WTC11 (cell line): ENCODE measurements around the gene PLCB3. TPM values are rescaled to one million over a fixed set of nuclear protein-coding genes. Genes with fewer than 3 reads are reported as not detected.
A peak's percentile ranks its signal among the peaks of the same experiment; 100 is the strongest.

Source experiments
- ATAC-seq: fragments of 200-7000 bp; cut with Tn5 transposase; 2 replicates; pipeline ENCODE4 v1.10.0; 2021; ENCODE audit warnings: mild to moderate bottlenecking, moderate library complexity
- CTCF ChIA-PET: fragments of 300-600 bp; sonication (Branson Sonifier 250); formaldehyde crosslinking; loops from one replicate; lab custom pipeline; 2021; ENCODE audit warnings: antibody characterized with exemption; lab: Charles Lee
- POLR2A ChIA-PET: fragments of 350-600 bp; sonication (Branson Sonifier 250); formaldehyde crosslinking; loops from one replicate; lab custom pipeline; 2021; ENCODE audit warnings: antibody characterized with exemption; lab: Charles Lee
- DNase-seq: peaks from one replicate; pipeline ENCODE4 v3.0.0; 2021; ENCODE audit warnings: low spot score
- H3K27ac Mint-ChIP-seq: 2 replicates; pipeline ENCODE4 v1.8.0; 2021; ENCODE audit warnings: mixed read lengths
- H3K27me3 Mint-ChIP-seq: 2 replicates; pipeline ENCODE4 v1.8.0; 2021; ENCODE audit warnings: low read depth, mild to moderate bottlenecking, moderate library complexity, mixed read lengths
- H3K36me3 Mint-ChIP-seq: 2 replicates; pipeline ENCODE4 v1.8.0; 2021; ENCODE audit warnings: mixed read lengths
- H3K4me1 Mint-ChIP-seq: 2 replicates; pipeline ENCODE4 v1.8.0; 2022; ENCODE audit warnings: mixed read lengths
- H3K4me3 Mint-ChIP-seq: 2 replicates; pipeline ENCODE4 v1.8.0; 2021; ENCODE audit warnings: mild to moderate bottlenecking, moderate library complexity, mixed read lengths
- H3K9me3 Mint-ChIP-seq: 2 replicates; pipeline ENCODE4 v1.8.0; 2021; ENCODE audit warnings: mixed read lengths
- ATF1 ChIP-seq: sonication (generic); formaldehyde crosslinking; IDR thresholded peaks from 2 replicates; pipeline ENCODE4 v1.8.1; 2023; ENCODE audit warnings: mild to moderate bottlenecking, moderate library complexity, missing genetic modification reagents
- CDX4 ChIP-seq: fragments of 250-450 bp; sonication (Bioruptor Pico); IDR thresholded peaks from 2 replicates; pipeline ENCODE4 v1.9.0; 2021; ENCODE audit warnings: moderate library complexity, mild to moderate bottlenecking, inconsistent platforms, borderline replicate concordance
- ELF4 ChIP-seq: sonication (generic); formaldehyde crosslinking; IDR thresholded peaks from 2 replicates; pipeline ENCODE4 v1.8.1; 2022; ENCODE audit warnings: low read depth, mild to moderate bottlenecking, moderate library complexity, missing genetic modification reagents
- FOXJ3 ChIP-seq: sonication (generic); formaldehyde crosslinking; IDR thresholded peaks from 2 replicates; pipeline ENCODE4 v1.9.0; 2021; ENCODE audit warnings: missing genetic modification reagents, mild to moderate bottlenecking, borderline replicate concordance
- MAX ChIP-seq: sonication (generic); formaldehyde crosslinking; IDR thresholded peaks from 2 replicates; pipeline ENCODE4 v1.8.0; 2022; ENCODE audit warnings: mild to moderate bottlenecking, missing genetic modification reagents
- MLX ChIP-seq: sonication (generic); formaldehyde crosslinking; IDR thresholded peaks from 2 replicates; pipeline ENCODE4 v1.8.1; 2023; ENCODE audit warnings: mild to moderate bottlenecking, missing genetic modification reagents, moderate library complexity
- NR1H2 ChIP-seq: sonication (generic); formaldehyde crosslinking; IDR thresholded peaks from 2 replicates; pipeline ENCODE4 v1.9.0; 2021; ENCODE audit warnings: mild to moderate bottlenecking, moderate library complexity, missing genetic modification reagents
- SOX15 ChIP-seq: fragments of 250-450 bp; sonication (Bioruptor Pico); IDR thresholded peaks from 2 replicates; pipeline ENCODE4 v1.9.0; 2021; ENCODE audit warnings: mild to moderate bottlenecking
- SP1 ChIP-seq: sonication (generic); formaldehyde crosslinking; conservative IDR thresholded peaks from 2 replicates; pipeline ENCODE4 v1.8.1; 2022; ENCODE audit warnings: missing genetic modification reagents
- TCF7 ChIP-seq: sonication (generic); formaldehyde crosslinking; IDR thresholded peaks from 2 replicates; pipeline ENCODE4 v1.8.0; 2022; ENCODE audit warnings: mild to moderate bottlenecking, low read depth, missing genetic modification reagents, moderate library complexity
- TEAD1 ChIP-seq: sonication (generic); formaldehyde crosslinking; IDR thresholded peaks from 2 replicates; pipeline ENCODE4 v1.8.0; 2022; ENCODE audit warnings: mild to moderate bottlenecking, missing genetic modification reagents
- ZNF219 ChIP-seq: sonication (generic); formaldehyde crosslinking; IDR thresholded peaks from 2 replicates; pipeline ENCODE4 v1.8.0; 2023; ENCODE audit warnings: missing genetic modification reagents, mild to moderate bottlenecking, borderline replicate concordance
- ZNF232 ChIP-seq: sonication (generic); formaldehyde crosslinking; IDR thresholded peaks from 2 replicates; pipeline ENCODE4 v1.8.0; 2022; ENCODE audit warnings: mild to moderate bottlenecking, missing genetic modification reagents
- ZNF317 ChIP-seq: sonication (generic); formaldehyde crosslinking; IDR thresholded peaks from 2 replicates; pipeline ENCODE4 v1.8.1; 2023; ENCODE audit warnings: low read depth, mild to moderate bottlenecking, moderate library complexity, missing genetic modification reagents, borderline replicate concordance
- ZNF396 ChIP-seq: fragments of 250-450 bp; sonication (Bioruptor Pico); IDR thresholded peaks from 2 replicates; pipeline ENCODE4 v1.8.0; 2021; ENCODE audit warnings: mild to moderate bottlenecking, moderate library complexity, borderline replicate concordance
- ZSCAN18 ChIP-seq: fragments of 250-450 bp; sonication (Bioruptor Pico); IDR thresholded peaks from 2 replicates; pipeline ENCODE4 v2.1.2; 2022; ENCODE audit warnings: mild to moderate bottlenecking, moderate library complexity
- total RNA-seq: library from RNA; stranded (reverse); gene quantifications from 3 replicates; pipeline ENCODE4 v1.2.3, GENCODE V29; 2021
- TF ChIP-seq, protein P1 (sequence below): sonication (generic); formaldehyde crosslinking; IDR thresholded peaks from 2 replicates; pipeline ENCODE4 v1.8.0; 2022; ENCODE audit warnings: mild to moderate bottlenecking, missing genetic modification reagents
- TF ChIP-seq, protein P2 (sequence below): sonication (generic); formaldehyde crosslinking; IDR thresholded peaks from 2 replicates; pipeline ENCODE4 v1.8.1; 2022; ENCODE audit warnings: mild to moderate bottlenecking, moderate library complexity, missing genetic modification reagents
- TF ChIP-seq, protein P3 (sequence below): sonication (generic); formaldehyde crosslinking; IDR thresholded peaks from 2 replicates; pipeline ENCODE4 v1.8.0; 2023; ENCODE audit warnings: missing genetic modification reagents

Gene PLCB3
- total RNA-seq, 1 experiment from 2014 or later: 97.4 TPM

DNA sequence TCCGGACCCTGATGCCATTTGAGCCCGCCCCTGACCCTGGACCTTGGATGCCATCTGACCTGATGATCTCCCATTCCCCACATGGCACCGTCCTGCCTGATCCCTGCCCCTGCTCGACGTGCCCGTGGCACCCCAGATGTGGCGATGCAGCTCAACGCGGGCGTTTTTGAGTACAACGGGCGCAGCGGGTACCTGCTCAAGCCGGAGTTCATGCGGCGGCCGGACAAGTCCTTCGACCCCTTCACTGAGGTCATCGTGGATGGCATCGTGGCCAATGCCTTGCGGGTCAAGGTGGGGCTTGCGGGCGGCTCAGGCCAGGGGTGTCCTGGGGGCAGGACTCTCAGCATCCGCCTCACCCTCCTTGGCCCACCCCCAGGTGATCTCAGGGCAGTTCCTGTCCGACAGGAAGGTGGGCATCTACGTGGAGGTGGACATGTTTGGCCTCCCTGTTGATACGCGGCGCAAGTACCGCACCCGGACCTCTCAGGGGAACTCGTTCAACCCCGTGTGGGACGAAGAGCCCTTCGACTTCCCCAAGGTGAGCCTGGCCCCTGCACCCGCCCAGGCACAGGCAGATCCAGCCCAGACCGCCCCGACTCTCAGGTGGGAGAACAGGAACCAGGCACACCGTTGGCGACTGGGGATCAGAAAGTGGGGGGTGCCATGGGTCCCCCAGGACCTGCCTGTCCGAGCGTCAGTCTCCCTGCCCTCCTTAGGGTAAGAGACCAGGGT lies 11.1 kb downstream of the PLCB3 start (continued):
- TF ChIP-seq CDX4 (CRISPR knock-in tag) (no peak), ZNF232 (CRISPR knock-in tag) (no peak), MAX (CRISPR knock-in tag) (no peak), TEAD1 (CRISPR knock-in tag) (no peak), ZNF317 (CRISPR knock-in tag) (no peak), SP1 (no peak), MLX (CRISPR knock-in tag) (no peak), ZNF219 (CRISPR knock-in tag) (no peak)
- TF ChIP-seq, protein P1, sequence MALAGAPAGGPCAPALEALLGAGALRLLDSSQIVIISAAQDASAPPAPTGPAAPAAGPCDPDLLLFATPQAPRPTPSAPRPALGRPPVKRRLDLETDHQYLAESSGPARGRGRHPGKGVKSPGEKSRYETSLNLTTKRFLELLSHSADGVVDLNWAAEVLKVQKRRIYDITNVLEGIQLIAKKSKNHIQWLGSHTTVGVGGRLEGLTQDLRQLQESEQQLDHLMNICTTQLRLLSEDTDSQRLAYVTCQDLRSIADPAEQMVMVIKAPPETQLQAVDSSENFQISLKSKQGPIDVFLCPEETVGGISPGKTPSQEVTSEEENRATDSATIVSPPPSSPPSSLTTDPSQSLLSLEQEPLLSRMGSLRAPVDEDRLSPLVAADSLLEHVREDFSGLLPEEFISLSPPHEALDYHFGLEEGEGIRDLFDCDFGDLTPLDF (CRISPR knock-in tag): no peak
- TF ChIP-seq, all 79 proteins: peak for 0

- DNase-seq (no peak), ATAC-seq (peak; percentile 53)
- TF ChIP-seq ELF4 (CRISPR knock-in tag): no peak
- Mint-ChIP-seq H3K36me3 (peaks cover 42% of the 10 kb centered on the region), H3K27me3 (no peaks in the 10 kb centered on the region), H3K27ac (peak overlapping the region; percentile 97), H3K9me3 (no peaks in the 10 kb centered on the region), H3K4me3 (no peak overlapping the region), H3K4me1 (peaks cover 3% of the 10 kb centered on the region; the same call in 1 of the 2 replicates)
- ChIA-PET POLR2A (interaction anchor here (1.0 to 1.4 kb wide), 2 partner anchors 17 to 22 kb away, joined by 3 to 4 read pairs; no protein-coding TSS in a partner anchor), CTCF (interaction anchor here (0.5 to 4.5 kb wide), 8 partner anchors 13 to 263 kb away, joined by 3 to 65 read pairs (median 6); partner anchors contain the start of gene PLCB3)
Measured at GRCh38 chr11:64263021-64263946, 12.0 kb downstream of the PLCB3 start.

- H3K27ac Mint-ChIP-seq: no peak overlapping the region; the same call in 1 of the 2 replicates
- peaks cover 10% of the 10 kb centered on the region for H3K4me1 Mint-ChIP-seq
- DNase-seq (no peak), ATAC-seq (no peak)
- ChIA-PET CTCF (interaction anchor here (0.5 to 4.5 kb wide), 9 partner anchors 13 to 263 kb away, joined by 3 to 65 read pairs (median 3); partner anchors contain the start of gene PLCB3), POLR2A (interaction anchor here (1.0 to 1.4 kb wide), 2 partner anchors 18 to 23 kb away, joined by 3 to 4 read pairs; no protein-coding TSS in a partner anchor)
- no peaks in the 10 kb centered on the region for H3K27me3 Mint-ChIP-seq
- H3K4me3 Mint-ChIP-seq: no peak overlapping the region
- no peaks in the 10 kb centered on the region for H3K9me3 Mint-ChIP-seq
- TF ChIP-seq ATF1 (CRISPR knock-in tag) (no peak), ZNF396 (no peak), NR1H2 (CRISPR knock-in tag) (no peak)
- peaks cover 42% of the 10 kb centered on the region for H3K36me3 Mint-ChIP-seq
Measured at GRCh38 chr11:64263947-64264317, 12.6 kb downstream of the PLCB3 start.

DNA sequence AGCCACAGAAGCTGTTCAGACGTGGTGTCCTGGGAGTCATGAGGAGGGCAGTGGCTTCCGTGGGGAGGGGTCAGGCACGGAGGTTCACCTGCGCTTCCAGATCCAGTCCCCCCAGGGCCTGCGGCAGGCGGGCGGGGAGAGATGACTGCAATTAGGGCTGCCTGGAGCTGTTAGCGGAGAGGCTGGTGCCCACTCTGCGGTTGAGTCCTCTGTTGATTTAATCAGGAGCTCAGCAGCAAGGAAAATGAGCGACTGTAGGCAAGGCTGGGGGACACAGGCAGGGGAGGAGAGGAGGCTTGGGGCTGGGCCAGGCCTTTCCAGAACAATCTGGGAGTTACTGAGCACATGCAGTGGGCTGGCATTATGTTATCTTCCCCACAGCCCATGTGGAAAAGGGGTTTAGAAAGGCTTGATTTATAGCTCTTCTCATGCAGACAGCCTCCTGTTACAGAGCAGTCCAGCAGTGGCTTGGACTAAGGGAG lies 13.1 kb downstream of the PLCB3 start:
- Mint-ChIP-seq H3K27ac (peak overlapping the region; percentile 32), H3K4me1 (peaks cover 12% of the 10 kb centered on the region), H3K36me3 (peaks cover 40% of the 10 kb centered on the region), H3K27me3 (no peaks in the 10 kb centered on the region), H3K4me3 (no peak overlapping the region), H3K9me3 (no peaks in the 10 kb centered on the region)
- ATAC-seq (no peak), DNase-seq (no peak)
- POLR2A ChIA-PET: interaction anchor here (0.6 to 1.4 kb wide), 2 partner anchors 23 to 73 kb away, joined by 4 to 7 read pairs; no protein-coding TSS in a partner anchor
- CTCF ChIA-PET: interaction anchor here (0.8 to 4.5 kb wide), 6 partner anchors 14 to 91 kb away, joined by 3 to 65 read pairs (median 6); partner anchors contain the start of genes NUDT22, PLCB3 and TRPT1
- TF ChIP-seq MAX (CRISPR knock-in tag): no peak
- TF ChIP-seq FOXJ3 (CRISPR knock-in tag): no peak
- no peak for TF ChIP-seq ZSCAN18 (CRISPR knock-in tag)
- no peak for TF ChIP-seq NR1H2 (CRISPR knock-in tag)
- no peak for TF ChIP-seq TCF7 (CRISPR knock-in tag)
- TF ChIP-seq, protein P2, sequence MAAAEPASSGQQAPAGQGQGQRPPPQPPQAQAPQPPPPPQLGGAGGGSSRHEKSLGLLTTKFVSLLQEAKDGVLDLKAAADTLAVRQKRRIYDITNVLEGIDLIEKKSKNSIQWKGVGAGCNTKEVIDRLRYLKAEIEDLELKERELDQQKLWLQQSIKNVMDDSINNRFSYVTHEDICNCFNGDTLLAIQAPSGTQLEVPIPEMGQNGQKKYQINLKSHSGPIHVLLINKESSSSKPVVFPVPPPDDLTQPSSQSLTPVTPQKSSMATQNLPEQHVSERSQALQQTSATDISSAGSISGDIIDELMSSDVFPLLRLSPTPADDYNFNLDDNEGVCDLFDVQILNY (CRISPR knock-in tag): no peak
- no peak for TF ChIP-seq SOX15 (CRISPR knock-in tag)
- no peak for TF ChIP-seq ZNF396
- TF ChIP-seq, protein P3, sequence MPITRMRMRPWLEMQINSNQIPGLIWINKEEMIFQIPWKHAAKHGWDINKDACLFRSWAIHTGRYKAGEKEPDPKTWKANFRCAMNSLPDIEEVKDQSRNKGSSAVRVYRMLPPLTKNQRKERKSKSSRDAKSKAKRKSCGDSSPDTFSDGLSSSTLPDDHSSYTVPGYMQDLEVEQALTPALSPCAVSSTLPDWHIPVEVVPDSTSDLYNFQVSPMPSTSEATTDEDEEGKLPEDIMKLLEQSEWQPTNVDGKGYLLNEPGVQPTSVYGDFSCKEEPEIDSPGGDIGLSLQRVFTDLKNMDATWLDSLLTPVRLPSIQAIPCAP (CRISPR knock-in tag): no peak
